Measurements from ENCODE around the gene ERI2.

GRCh38 chr16:20760346-20760745, 45.9 kb downstream of the ERI2 start:
- TF ChIP-seq, protein P1, sequence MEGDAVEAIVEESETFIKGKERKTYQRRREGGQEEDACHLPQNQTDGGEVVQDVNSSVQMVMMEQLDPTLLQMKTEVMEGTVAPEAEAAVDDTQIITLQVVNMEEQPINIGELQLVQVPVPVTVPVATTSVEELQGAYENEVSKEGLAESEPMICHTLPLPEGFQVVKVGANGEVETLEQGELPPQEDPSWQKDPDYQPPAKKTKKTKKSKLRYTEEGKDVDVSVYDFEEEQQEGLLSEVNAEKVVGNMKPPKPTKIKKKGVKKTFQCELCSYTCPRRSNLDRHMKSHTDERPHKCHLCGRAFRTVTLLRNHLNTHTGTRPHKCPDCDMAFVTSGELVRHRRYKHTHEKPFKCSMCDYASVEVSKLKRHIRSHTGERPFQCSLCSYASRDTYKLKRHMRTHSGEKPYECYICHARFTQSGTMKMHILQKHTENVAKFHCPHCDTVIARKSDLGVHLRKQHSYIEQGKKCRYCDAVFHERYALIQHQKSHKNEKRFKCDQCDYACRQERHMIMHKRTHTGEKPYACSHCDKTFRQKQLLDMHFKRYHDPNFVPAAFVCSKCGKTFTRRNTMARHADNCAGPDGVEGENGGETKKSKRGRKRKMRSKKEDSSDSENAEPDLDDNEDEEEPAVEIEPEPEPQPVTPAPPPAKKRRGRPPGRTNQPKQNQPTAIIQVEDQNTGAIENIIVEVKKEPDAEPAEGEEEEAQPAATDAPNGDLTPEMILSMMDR (IDR thresholded peaks at IDR 0.05; ENCODE audit: low read depth, low read length), result no peak
- no peak for TF ChIP-seq EZH2phosphoT487 (IDR thresholded peaks at IDR 0.05; ENCODE audit: low read depth)

Measured in OCI-LY3 (cell line).